HG03565 (cell line): ENCODE results near the gene PLA2G5.
"Not testable (repeated sequence)": the region's sequence is repeated elsewhere in the genome, so short reads cannot be mapped to it uniquely, and the experiment has no call there.

Source experiments
- ATAC-seq: cut with Tn5 transposase; IDR thresholded peaks from one replicate; pipeline ENCODE4 v1.9.1; 2021; ENCODE audit warnings: mild to moderate bottlenecking, moderate library complexity; ENCODE audit not compliant: unreplicated experiment

Gene PLA2G5

GRCh38 chr1:20115479-20115878, 45.5 kb downstream of the PLA2G5 start:
- no peak for ATAC-seq

- ATAC-seq: no peak
These were observed 45.9 kb downstream of the PLA2G5 start for GRCh38 chr1:20115916-20116315.

- ATAC-seq: no peak
These were observed 47.2 kb downstream of the PLA2G5 start for GRCh38 chr1:20117236-20117635.

GRCh38 chr1:20119347-20119746, 49.4 kb downstream of the PLA2G5 start, which contains the start of gene PLA2G2D:
Gene PLA2G2D, minus strand, starts transcription at chr1:20119536. Its CDS starts 38 bp downstream, at chr1:20119498.
- no peak for ATAC-seq

GRCh38 chr1:20120796-20121195, 50.8 kb downstream of the PLA2G5 start:
- no peak for ATAC-seq

DNA sequence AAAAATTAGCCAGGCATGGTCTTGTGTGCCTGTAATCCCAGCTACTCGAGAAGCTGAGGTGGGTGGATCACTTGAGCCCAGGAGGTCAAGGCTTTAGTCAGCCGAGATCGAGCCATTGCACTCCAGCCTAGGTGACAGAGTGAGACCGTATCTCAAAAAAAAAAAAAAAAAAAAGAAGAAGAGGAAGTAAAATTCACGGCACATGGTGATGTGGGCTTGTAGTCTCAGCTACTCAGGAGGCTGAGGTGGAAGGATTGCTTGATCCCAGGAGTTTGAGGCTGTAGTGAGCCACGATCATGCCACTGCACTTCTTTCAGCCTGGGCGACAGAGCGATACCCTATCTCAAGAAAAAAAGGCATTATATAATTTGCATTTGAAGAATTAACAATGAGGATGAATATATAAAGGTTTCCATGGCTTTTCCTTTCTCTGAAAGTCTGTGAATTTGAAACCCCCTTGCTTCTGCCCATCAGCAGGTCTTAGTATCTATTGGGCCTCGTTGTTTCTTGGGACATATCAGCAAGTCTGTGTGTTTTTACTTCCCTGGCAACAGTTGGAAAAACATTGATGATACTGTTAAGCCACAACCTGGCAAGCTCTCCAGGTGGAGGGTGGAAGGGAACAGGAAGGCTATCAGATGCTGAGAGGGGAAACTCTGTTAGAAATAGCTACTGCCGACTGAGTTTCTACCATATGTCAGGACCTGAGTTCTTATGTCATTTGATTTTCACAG, 53.9 kb downstream of the PLA2G5 start:
- ATAC-seq: no peak

DNA sequence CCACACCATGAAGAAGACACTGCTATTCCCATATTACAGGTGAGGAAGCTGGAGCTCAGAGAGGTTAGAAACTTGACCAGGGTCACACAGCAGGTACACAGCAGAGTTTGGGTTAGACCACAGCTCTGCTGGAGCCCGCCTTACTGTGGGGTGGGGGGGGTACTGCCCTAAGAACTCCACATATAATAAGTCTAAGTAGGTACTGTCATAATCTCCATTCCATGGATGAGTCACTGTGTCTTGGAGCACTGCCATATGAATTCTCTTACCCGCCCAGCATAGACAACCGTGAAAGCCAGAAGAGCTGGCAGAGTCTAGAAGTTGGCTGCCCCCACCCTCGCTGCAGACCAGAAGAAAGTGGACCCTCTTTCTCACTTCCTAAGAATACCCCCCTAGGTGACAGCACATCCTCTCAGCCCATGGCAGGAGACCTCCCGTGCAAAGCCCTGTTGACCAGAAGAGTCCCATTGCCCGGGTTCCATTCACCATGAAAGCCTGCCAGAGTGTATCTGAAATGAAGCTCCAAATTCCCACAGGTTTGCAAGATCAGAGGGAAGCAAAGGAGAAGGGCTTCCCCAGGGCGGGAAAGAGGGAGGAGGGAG, 54.6 kb downstream of the PLA2G5 start:
- no peak for ATAC-seq

DNA sequence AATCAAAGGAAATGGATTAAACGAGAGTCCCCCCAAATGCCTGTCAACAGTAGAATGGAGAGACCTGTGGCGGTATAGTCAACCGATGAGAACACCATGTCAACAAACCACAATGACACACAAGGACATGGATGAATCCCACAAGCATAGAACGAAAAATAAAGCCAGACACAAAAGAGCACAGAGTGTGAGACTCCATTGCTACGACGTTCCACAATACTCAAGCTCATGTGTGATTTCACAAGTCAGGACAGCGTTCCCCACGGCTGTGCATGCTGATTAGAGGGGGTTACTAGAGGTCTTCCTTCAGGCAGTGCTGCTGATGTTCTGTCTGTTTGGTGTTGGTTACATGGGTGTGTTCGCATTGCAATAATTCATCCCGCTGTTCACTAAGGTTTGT, 55.1 kb downstream of the PLA2G5 start:
- ATAC-seq: no peak

- ATAC-seq: peak; percentile 53
These were observed 56.2 kb downstream of the PLA2G5 start for GRCh38 chr1:20126041-20126805.

DNA sequence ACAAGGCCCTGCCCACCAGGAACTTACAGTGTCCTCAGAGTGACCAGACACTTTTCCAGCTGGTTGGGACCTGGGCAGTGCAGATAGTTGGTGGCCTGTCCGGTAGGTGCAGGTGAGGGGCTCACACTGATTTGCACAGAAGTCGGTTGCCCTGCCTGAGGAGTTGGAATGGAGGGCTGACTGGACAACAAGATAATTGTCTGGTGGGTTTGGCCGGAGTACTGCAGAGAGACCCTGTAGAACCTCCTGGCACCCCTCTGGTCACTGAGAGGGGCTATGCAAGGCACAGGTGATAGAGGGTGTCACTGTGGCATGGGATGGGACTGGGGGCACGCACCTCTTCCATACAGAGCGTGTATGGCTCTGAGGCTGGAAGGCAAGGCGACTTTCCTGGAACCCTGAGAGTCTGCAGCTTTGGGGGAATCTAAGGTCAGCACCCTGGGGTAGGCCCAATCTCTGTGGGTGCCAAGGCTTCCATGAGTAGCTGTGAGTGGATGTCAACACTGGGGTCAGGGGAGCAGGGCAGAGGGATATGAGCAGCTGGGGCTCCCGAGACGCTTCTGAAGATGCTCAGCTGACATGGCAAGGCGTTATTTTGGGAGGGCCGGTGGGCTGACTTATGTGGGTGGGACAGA, 56.9 kb downstream of the PLA2G5 start:
- ATAC-seq: no peak

DNA sequence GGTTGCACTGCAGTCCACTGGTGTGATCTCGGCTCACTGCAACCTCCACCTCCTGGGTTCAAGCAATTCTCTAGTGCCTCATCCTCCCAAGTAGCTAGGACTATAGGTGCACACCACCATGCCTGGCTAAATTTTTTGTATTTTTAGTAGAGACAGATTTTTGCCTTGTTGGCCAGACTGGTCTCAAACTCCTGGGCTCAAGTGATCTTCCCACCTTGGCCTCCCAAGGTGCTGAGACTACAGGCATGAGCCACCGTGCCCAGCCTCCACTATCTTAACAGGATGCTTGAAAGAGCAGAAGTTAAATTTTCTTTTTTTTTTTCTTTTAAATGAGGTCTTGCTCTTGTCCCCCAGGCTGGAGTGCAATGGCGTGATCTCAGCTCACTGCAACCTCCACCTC, 60.5 kb downstream of the PLA2G5 start:
- not testable (repeated sequence) for ATAC-seq

DNA sequence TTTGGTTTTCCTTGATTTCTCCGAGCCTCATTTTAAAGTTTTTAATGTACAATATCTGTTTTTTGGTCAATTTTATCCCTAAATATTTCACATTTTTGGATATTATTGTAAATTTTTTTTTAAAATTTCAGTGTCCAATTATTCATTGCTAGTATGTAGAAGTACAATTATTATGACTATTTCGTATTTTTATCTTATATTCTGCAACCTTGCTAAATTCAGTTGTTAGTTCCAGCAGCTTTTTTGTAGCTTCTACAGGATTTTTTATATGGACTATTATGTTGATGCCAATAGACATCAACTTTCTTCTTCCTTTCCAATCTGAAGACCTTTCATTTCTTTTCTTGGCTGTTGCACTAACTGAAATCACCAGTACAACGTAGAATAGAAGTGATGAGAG, 65.0 kb downstream of the PLA2G5 start:
- no peak for ATAC-seq

GRCh38 chr1:20136249-20136648, 66.3 kb downstream of the PLA2G5 start:
- ATAC-seq: no peak

GRCh38 chr1:20137055-20137454, 67.1 kb downstream of the PLA2G5 start:
- ATAC-seq: no peak

DNA sequence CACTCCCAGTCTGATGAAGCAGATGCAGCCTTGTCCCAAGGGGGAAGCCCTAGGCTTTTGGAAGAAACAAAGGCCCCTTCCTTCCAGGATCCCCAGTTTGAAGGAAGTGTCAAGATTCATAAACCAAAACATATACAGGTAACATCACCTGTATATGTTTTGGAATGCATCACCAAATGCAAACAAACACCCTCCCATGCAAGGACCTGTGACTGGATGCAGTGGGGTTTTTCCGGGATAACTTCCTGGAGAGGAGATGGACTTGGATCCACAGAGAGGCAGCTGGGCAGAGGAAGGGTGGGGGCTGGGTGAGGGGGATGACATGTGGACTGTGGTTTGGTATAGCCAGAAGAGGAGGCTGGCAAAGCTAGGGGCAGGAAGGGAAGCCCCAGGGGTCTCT, 67.6 kb downstream of the PLA2G5 start:
- no peak for ATAC-seq

DNA sequence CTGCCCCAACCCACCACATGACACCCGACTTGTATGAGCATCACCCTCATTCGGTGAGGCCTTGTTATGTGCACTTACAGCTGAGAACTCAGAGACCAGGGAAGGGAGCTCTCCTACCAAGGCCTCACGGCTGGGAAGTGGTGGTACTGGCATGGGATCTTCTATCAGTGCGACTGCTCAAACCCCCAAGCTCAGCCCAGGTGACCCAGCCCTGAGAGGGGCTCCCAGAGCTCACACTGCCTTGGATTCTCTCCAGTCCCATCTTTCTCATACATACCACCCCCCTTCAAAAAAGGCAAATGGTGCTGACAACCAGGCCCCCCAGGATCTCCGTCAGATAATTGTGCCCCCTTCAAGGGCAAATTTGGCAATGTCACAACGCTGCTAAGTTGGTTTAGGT, 68.4 kb downstream of the PLA2G5 start:
- ATAC-seq: no peak

- ATAC-seq: no peak
These were observed 69.1 kb downstream of the PLA2G5 start, which contains the start of gene PLA2G2F for GRCh38 chr1:20138961-20139550. Gene PLA2G2F, plus strand, starts transcription at chr1:20139323. Its CDS starts 105 bp downstream, at chr1:20139428.

GRCh38 chr1:20139776-20140612, 70.0 kb downstream of the PLA2G5 start:
- no peak for ATAC-seq

DNA sequence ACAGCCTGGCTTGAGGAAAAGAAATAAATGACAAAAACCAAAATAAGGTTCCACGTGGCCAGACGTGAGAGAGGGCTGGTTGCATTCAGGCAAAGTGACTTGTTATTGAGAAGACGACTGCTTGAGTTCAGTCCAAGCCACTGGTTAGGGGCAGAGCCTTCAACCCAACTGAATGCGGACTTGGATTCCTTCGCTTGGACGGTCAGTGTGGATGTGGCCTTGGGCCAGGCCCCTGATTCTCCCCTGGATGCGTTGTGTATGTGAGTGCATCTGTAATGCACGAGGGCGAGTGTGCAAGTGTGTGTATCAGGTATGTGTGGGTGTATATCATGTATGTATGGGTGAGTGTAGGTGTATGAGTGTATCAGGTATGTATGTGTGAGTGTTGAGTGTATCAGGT, 71.0 kb downstream of the PLA2G5 start:
- no peak for ATAC-seq

DNA sequence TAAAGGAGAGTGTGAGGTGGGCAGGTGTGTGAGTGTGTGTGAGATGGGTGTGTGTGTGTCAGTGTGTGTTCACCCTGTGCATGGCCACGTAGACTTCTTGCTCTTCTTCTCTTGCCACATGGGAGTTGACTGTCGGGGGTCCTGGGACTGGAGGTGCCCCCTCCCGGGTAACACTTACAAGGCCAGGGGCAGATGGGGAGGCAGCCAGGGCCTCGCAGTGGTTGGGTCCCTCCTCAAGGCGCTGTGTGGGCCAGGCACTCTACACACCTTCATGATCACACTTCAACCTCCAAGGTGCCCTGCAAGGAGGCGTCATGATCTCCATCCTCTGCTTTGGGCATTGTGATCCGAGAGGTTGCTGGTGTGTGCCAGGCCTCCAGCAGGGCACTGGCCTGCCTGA, 71.5 kb downstream of the PLA2G5 start:
- ATAC-seq: no peak
